ENCODE results near the gene CFAP43.

DNA sequence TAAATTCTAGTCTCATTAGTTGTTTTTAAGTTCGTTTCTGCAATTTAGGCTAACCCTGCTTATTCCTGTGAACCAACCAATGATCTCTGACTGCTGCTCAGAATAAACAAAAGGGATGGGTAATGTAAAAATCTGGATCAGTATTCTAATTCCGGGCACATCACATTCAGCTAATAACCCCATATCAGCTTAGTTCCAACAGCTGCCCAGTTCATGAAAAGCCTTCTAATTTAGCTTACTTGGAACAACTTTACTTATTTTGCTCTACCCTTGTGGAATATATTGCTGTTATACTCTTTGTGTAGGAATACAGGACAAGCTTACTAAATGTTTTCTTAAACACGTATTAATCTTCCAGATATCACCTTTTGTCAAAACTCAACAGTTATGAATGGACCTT lies 3.6 kb upstream of the CFAP43 start:
- TF ChIP-seq, protein P1, sequence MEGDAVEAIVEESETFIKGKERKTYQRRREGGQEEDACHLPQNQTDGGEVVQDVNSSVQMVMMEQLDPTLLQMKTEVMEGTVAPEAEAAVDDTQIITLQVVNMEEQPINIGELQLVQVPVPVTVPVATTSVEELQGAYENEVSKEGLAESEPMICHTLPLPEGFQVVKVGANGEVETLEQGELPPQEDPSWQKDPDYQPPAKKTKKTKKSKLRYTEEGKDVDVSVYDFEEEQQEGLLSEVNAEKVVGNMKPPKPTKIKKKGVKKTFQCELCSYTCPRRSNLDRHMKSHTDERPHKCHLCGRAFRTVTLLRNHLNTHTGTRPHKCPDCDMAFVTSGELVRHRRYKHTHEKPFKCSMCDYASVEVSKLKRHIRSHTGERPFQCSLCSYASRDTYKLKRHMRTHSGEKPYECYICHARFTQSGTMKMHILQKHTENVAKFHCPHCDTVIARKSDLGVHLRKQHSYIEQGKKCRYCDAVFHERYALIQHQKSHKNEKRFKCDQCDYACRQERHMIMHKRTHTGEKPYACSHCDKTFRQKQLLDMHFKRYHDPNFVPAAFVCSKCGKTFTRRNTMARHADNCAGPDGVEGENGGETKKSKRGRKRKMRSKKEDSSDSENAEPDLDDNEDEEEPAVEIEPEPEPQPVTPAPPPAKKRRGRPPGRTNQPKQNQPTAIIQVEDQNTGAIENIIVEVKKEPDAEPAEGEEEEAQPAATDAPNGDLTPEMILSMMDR (IDR thresholded peaks at IDR 0.05 in 4 of 5, conservative IDR thresholded peaks at IDR 0.05 in 1 of 5), result no peak
- no peak for TF ChIP-seq POLR2A (IDR thresholded peaks at IDR 0.05)

Measured in gastrocnemius medialis (tissue), 4 donors.